Activated CD4-positive, alpha-beta T cell treated with anti-CD3 and anti-CD28 coated beads, Interleukin-2, Interleukin-6, amounts not matched to agents 100 ng/mL and 50 ng/mL, durations not matched to agents 16 hours and 8 hours (primary cell): ENCODE data around the gene SLC25A29.
"Not testable (repeated sequence)": the region's sequence is repeated elsewhere in the genome, so short reads cannot be mapped to it uniquely, and the experiment has no call there.

Experiments
- DNase-seq: peaks from one replicate; pipeline ENCODE4 v3.0.0-alpha.2; 2020

Gene SLC25A29

GRCh38 chr14:100309028-100309737 is 2.9 kb upstream of the SLC25A29 start:
- DNase-seq = no peak

- not testable (repeated sequence) for DNase-seq
These were observed 2.2 kb upstream of the SLC25A29 start for GRCh38 chr14:100308427-100308792.

- DNase-seq = no peak
These were observed 1.7 kb upstream of the SLC25A29 start for GRCh38 chr14:100307766-100308426.

- no peak for DNase-seq
These were observed 938 bp upstream of the SLC25A29 start for GRCh38 chr14:100306998-100307765.

GRCh38 chr14:100305324-100306100 is 732 bp downstream of the SLC25A29 start:
- no peak for DNase-seq

GRCh38 chr14:100304825-100305323 is 1.4 kb downstream of the SLC25A29 start:
- DNase-seq = no peak

GRCh38 chr14:100303925-100304324 is 2.3 kb downstream of the SLC25A29 start:
- DNase-seq = no peak

- DNase-seq = peak; percentile 20
These were observed 3.1 kb downstream of the SLC25A29 start for GRCh38 chr14:100303179-100303578.

GRCh38 chr14:100302616-100303015 is 3.6 kb downstream of the SLC25A29 start:
- DNase-seq = no peak

GRCh38 chr14:100299238-100299560 is 7.0 kb downstream of the SLC25A29 start:
- no peak for DNase-seq

- no peak for DNase-seq
These were observed 7.5 kb downstream of the SLC25A29 start for GRCh38 chr14:100298551-100299237.

- no peak for DNase-seq
These were observed 8.6 kb downstream of the SLC25A29 start for GRCh38 chr14:100297320-100298300.

GRCh38 chr14:100296729-100297128 is 9.5 kb downstream of the SLC25A29 start:
- not testable (repeated sequence) for DNase-seq

GRCh38 chr14:100296106-100296651 is 10.1 kb downstream of the SLC25A29 start:
- no peak for DNase-seq

GRCh38 chr14:100295376-100296105 is 10.7 kb downstream of the SLC25A29 start:
- no peak for DNase-seq

GRCh38 chr14:100294963-100295330 is 11.3 kb downstream of the SLC25A29 start:
- DNase-seq = no peak

- no peak for DNase-seq
These were observed 11.9 kb downstream of the SLC25A29 start for GRCh38 chr14:100294213-100294962.

GRCh38 chr14:100293497-100294212 is 12.6 kb downstream of the SLC25A29 start:
- no peak for DNase-seq
